WTC11 (cell line): ENCODE data around the gene KANK4. TPM values are rescaled to one million over a fixed set of nuclear protein-coding genes. Genes with fewer than 3 reads are reported as not detected.

Experiments used
- ATAC-seq: fragments of 200-7000 bp; cut with Tn5 transposase; 2 replicates; pipeline ENCODE4 v1.10.0; 2021; ENCODE audit warnings: mild to moderate bottlenecking, moderate library complexity
- CTCF ChIA-PET: fragments of 300-600 bp; sonication (Branson Sonifier 250); formaldehyde crosslinking; loops from one replicate; lab custom pipeline; 2021; ENCODE audit warnings: antibody characterized with exemption; lab: Charles Lee
- POLR2A ChIA-PET: fragments of 350-600 bp; sonication (Branson Sonifier 250); formaldehyde crosslinking; loops from one replicate; lab custom pipeline; 2021; ENCODE audit warnings: antibody characterized with exemption; lab: Charles Lee
- DNase-seq: peaks from one replicate; pipeline ENCODE4 v3.0.0; 2021; ENCODE audit warnings: low spot score
- H3K27ac Mint-ChIP-seq: 2 replicates; pipeline ENCODE4 v1.8.0; 2021; ENCODE audit warnings: mixed read lengths
- H3K27me3 Mint-ChIP-seq: 2 replicates; pipeline ENCODE4 v1.8.0; 2021; ENCODE audit warnings: low read depth, mild to moderate bottlenecking, moderate library complexity, mixed read lengths
- H3K36me3 Mint-ChIP-seq: 2 replicates; pipeline ENCODE4 v1.8.0; 2021; ENCODE audit warnings: mixed read lengths
- H3K4me1 Mint-ChIP-seq: 2 replicates; pipeline ENCODE4 v1.8.0; 2022; ENCODE audit warnings: mixed read lengths
- H3K4me3 Mint-ChIP-seq: 2 replicates; pipeline ENCODE4 v1.8.0; 2021; ENCODE audit warnings: mild to moderate bottlenecking, moderate library complexity, mixed read lengths
- H3K9me3 Mint-ChIP-seq: 2 replicates; pipeline ENCODE4 v1.8.0; 2021; ENCODE audit warnings: mixed read lengths
- CREM ChIP-seq: sonication (generic); formaldehyde crosslinking; IDR thresholded peaks from 2 replicates; pipeline ENCODE4 v1.8.1; 2022; ENCODE audit warnings: mild to moderate bottlenecking, missing genetic modification reagents, moderate library complexity
- EMX1 ChIP-seq: fragments of 250-450 bp; sonication (Bioruptor Pico); IDR thresholded peaks from 2 replicates; pipeline ENCODE4 v1.8.0; 2021; ENCODE audit warnings: mild to moderate bottlenecking
- FOXP1 ChIP-seq: sonication (generic); formaldehyde crosslinking; IDR thresholded peaks from 2 replicates; pipeline ENCODE4 v1.8.0; 2022; ENCODE audit warnings: missing genetic modification reagents, mild to moderate bottlenecking, moderate library complexity, borderline replicate concordance
- IRF2 ChIP-seq: sonication (generic); formaldehyde crosslinking; IDR thresholded peaks from 2 replicates; pipeline ENCODE4 v1.8.0; 2022; ENCODE audit warnings: low read depth, missing genetic modification reagents, borderline replicate concordance
- NFATC4 ChIP-seq: fragments of 250-450 bp; sonication (Bioruptor Pico); IDR thresholded peaks from 2 replicates; pipeline ENCODE4 v1.9.0; 2021; ENCODE audit warnings: mild to moderate bottlenecking
- PRRX2 ChIP-seq: fragments of 250-450 bp; sonication (Bioruptor Pico); IDR thresholded peaks from 2 replicates; pipeline ENCODE4 v1.8.0; 2021; ENCODE audit warnings: mild to moderate bottlenecking
- TCF7 ChIP-seq: sonication (generic); formaldehyde crosslinking; IDR thresholded peaks from 2 replicates; pipeline ENCODE4 v1.8.0; 2022; ENCODE audit warnings: mild to moderate bottlenecking, low read depth, missing genetic modification reagents, moderate library complexity
- TEAD1 ChIP-seq: sonication (generic); formaldehyde crosslinking; IDR thresholded peaks from 2 replicates; pipeline ENCODE4 v1.8.0; 2022; ENCODE audit warnings: mild to moderate bottlenecking, missing genetic modification reagents
- TP53 ChIP-seq: sonication (generic); formaldehyde crosslinking; IDR thresholded peaks from 2 replicates; pipeline ENCODE4 v1.8.1; 2023; ENCODE audit warnings: mild to moderate bottlenecking, missing genetic modification reagents
- USF1 ChIP-seq: sonication (generic); formaldehyde crosslinking; IDR thresholded peaks from 2 replicates; pipeline ENCODE4 v1.8.0; 2022; ENCODE audit warnings: mild to moderate bottlenecking, missing genetic modification reagents
- ZNF138 ChIP-seq: sonication (generic); formaldehyde crosslinking; conservative IDR thresholded peaks from 2 replicates; pipeline ENCODE4 v1.8.1; 2022; ENCODE audit warnings: mild to moderate bottlenecking, moderate library complexity, missing genetic modification reagents
- ZNF281 ChIP-seq: sonication (generic); formaldehyde crosslinking; IDR thresholded peaks from 2 replicates; pipeline ENCODE4 v1.8.0; 2023; ENCODE audit warnings: mild to moderate bottlenecking, missing genetic modification reagents
- ZNF671 ChIP-seq: fragments of 250-450 bp; sonication (Bioruptor Pico); IDR thresholded peaks from 2 replicates; pipeline ENCODE4 v1.8.0; 2021; ENCODE audit warnings: mild to moderate bottlenecking
- total RNA-seq: library from RNA; stranded (reverse); gene quantifications from 3 replicates; pipeline ENCODE4 v1.2.3, GENCODE V29; 2021
- TF ChIP-seq, protein P1 (sequence below): sonication (generic); formaldehyde crosslinking; IDR thresholded peaks from 2 replicates; pipeline ENCODE4 v1.8.1; 2022; ENCODE audit warnings: low read depth, mild to moderate bottlenecking, moderate library complexity, missing genetic modification reagents, borderline replicate concordance
- TF ChIP-seq, protein P2 (sequence below): sonication (generic); formaldehyde crosslinking; IDR thresholded peaks from 2 replicates; pipeline ENCODE4 v1.8.0; 2022; ENCODE audit warnings: mild to moderate bottlenecking, missing genetic modification reagents
- TF ChIP-seq, protein P3 (sequence below): sonication (generic); formaldehyde crosslinking; IDR thresholded peaks from 2 replicates; pipeline ENCODE4 v1.8.1; 2023; ENCODE audit warnings: mild to moderate bottlenecking, missing genetic modification reagents, moderate library complexity
- TF ChIP-seq, protein P4 (sequence below): fragments of 250-450 bp; sonication (Bioruptor Pico); IDR thresholded peaks from 2 replicates; pipeline ENCODE4 v1.9.0; 2021; ENCODE audit warnings: mild to moderate bottlenecking, borderline replicate concordance

Gene KANK4
- total RNA-seq, 1 experiment from 2014 or later, result 0.35 TPM

DNA sequence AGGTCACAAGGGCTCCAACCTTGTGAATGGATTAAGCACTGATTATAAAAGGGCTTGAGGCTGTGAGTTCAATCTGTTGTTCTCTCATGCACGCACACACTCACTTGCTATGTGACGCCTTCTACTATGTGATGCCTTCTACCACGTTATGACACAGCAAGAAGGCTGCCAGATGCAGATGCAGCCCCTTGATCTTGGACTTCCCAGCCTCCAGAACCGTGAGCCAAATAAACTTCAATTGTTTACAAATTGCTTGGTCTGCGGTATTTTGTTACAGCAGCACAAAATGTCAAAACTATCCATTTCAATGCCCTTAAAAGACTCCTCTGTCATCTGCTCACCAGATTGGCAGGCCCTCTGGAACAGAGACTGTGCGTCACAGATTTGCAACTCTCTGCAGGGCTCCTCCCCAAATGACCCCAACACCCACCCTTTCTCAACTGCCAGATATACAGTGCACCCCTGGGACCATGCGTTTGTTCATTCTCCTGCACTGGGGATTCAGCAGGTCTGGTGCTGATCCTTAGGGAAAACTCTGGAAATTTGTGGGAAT is 47.8 kb upstream of the KANK4 start:
- peaks cover 18% of the 10 kb centered on the region for H3K9me3 Mint-ChIP-seq
- H3K4me1 Mint-ChIP-seq, result 0 out of 2 replicates have a peak, but pooled peaks cover 2% of the 10 kb centered on the region
- CTCF ChIA-PET, result no interaction called here
- TF ChIP-seq, protein P1, sequence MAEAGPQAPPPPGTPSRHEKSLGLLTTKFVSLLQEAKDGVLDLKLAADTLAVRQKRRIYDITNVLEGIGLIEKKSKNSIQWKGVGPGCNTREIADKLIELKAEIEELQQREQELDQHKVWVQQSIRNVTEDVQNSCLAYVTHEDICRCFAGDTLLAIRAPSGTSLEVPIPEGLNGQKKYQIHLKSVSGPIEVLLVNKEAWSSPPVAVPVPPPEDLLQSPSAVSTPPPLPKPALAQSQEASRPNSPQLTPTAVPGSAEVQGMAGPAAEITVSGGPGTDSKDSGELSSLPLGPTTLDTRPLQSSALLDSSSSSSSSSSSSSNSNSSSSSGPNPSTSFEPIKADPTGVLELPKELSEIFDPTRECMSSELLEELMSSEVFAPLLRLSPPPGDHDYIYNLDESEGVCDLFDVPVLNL (CRISPR knock-in tag), result no peak
- TF ChIP-seq, protein P2, sequence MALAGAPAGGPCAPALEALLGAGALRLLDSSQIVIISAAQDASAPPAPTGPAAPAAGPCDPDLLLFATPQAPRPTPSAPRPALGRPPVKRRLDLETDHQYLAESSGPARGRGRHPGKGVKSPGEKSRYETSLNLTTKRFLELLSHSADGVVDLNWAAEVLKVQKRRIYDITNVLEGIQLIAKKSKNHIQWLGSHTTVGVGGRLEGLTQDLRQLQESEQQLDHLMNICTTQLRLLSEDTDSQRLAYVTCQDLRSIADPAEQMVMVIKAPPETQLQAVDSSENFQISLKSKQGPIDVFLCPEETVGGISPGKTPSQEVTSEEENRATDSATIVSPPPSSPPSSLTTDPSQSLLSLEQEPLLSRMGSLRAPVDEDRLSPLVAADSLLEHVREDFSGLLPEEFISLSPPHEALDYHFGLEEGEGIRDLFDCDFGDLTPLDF, result no peak
- no peak for TF ChIP-seq FOXP1 (CRISPR knock-in tag)
- TF ChIP-seq, protein P3, sequence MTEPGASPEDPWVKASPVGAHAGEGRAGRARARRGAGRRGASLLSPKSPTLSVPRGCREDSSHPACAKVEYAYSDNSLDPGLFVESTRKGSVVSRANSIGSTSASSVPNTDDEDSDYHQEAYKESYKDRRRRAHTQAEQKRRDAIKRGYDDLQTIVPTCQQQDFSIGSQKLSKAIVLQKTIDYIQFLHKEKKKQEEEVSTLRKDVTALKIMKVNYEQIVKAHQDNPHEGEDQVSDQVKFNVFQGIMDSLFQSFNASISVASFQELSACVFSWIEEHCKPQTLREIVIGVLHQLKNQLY (CRISPR knock-in tag), result no peak
- no peak for TF ChIP-seq ZNF138 (CRISPR knock-in tag)
- TF ChIP-seq ZNF671 (CRISPR knock-in tag), result no peak
- TF ChIP-seq EMX1 (CRISPR knock-in tag), result no peak
- no peak for TF ChIP-seq TCF7 (CRISPR knock-in tag)
- no peak for TF ChIP-seq CREM
- no peak for TF ChIP-seq IRF2 (CRISPR knock-in tag)
- TF ChIP-seq PRRX2, result no peak
- no peak for TF ChIP-seq NFATC4 (CRISPR knock-in tag)
- no peak for TF ChIP-seq ZNF281
- TF ChIP-seq TEAD1 (CRISPR knock-in tag), result no peak
- TF ChIP-seq USF1, result no peak
- no peak for TF ChIP-seq TP53 (CRISPR knock-in tag)
- TF ChIP-seq, protein P4, sequence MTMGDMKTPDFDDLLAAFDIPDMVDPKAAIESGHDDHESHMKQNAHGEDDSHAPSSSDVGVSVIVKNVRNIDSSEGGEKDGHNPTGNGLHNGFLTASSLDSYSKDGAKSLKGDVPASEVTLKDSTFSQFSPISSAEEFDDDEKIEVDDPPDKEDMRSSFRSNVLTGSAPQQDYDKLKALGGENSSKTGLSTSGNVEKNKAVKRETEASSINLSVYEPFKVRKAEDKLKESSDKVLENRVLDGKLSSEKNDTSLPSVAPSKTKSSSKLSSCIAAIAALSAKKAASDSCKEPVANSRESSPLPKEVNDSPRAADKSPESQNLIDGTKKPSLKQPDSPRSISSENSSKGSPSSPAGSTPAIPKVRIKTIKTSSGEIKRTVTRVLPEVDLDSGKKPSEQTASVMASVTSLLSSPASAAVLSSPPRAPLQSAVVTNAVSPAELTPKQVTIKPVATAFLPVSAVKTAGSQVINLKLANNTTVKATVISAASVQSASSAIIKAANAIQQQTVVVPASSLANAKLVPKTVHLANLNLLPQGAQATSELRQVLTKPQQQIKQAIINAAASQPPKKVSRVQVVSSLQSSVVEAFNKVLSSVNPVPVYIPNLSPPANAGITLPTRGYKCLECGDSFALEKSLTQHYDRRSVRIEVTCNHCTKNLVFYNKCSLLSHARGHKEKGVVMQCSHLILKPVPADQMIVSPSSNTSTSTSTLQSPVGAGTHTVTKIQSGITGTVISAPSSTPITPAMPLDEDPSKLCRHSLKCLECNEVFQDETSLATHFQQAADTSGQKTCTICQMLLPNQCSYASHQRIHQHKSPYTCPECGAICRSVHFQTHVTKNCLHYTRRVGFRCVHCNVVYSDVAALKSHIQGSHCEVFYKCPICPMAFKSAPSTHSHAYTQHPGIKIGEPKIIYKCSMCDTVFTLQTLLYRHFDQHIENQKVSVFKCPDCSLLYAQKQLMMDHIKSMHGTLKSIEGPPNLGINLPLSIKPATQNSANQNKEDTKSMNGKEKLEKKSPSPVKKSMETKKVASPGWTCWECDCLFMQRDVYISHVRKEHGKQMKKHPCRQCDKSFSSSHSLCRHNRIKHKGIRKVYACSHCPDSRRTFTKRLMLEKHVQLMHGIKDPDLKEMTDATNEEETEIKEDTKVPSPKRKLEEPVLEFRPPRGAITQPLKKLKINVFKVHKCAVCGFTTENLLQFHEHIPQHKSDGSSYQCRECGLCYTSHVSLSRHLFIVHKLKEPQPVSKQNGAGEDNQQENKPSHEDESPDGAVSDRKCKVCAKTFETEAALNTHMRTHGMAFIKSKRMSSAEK (CRISPR knock-in tag), result no peak
- TF ChIP-seq, all 79 proteins: peak for 0
- Mint-ChIP-seq H3K27ac (no peak overlapping the region), H3K27me3 (peaks cover 4% of the 10 kb centered on the region), H3K4me3 (no peak overlapping the region), H3K36me3 (peaks cover 4% of the 10 kb centered on the region; the same call in 1 of the 2 replicates)
- POLR2A ChIA-PET, result no interaction called here
- ATAC-seq, result no peak
- no peak for DNase-seq
